HG03442 (cell line): ENCODE data around the gene KCNK5.

Source experiments
- ATAC-seq: cut with Tn5 transposase; IDR thresholded peaks from one replicate; pipeline ENCODE4 v1.9.1; 2021; ENCODE audit warnings: mild to moderate bottlenecking, moderate library complexity; ENCODE audit not compliant: unreplicated experiment

The KCNK5 gene

GRCh38 chr6:39228992-39229767 is at the start of gene KCNK5:
KCNK5 (minus strand) TSS chr6:39229475; CDS start chr6:39229111, 364 bp downstream.
- ATAC-seq: peak; percentile 88

- no peak for ATAC-seq
Measured at GRCh38 chr6:39276379-39276995, 47.2 kb upstream of the KCNK5 start.

GRCh38 chr6:39274903-39275302 is 45.6 kb upstream of the KCNK5 start:
- ATAC-seq: no peak

- no peak for ATAC-seq
Measured at GRCh38 chr6:39274471-39274870, 45.2 kb upstream of the KCNK5 start.

- ATAC-seq: no peak
Measured at GRCh38 chr6:39273406-39273821, 44.1 kb upstream of the KCNK5 start.

GRCh38 chr6:39269961-39270360 is 40.7 kb upstream of the KCNK5 start:
- no peak for ATAC-seq

- ATAC-seq: no peak
Measured at GRCh38 chr6:39268721-39269120, 39.4 kb upstream of the KCNK5 start.

GRCh38 chr6:39268171-39268570 is 38.9 kb upstream of the KCNK5 start:
- ATAC-seq: no peak

GRCh38 chr6:39266782-39267355 is 37.6 kb upstream of the KCNK5 start:
- no peak for ATAC-seq

- no peak for ATAC-seq
Measured at GRCh38 chr6:39266375-39266774, 37.1 kb upstream of the KCNK5 start.

GRCh38 chr6:39263303-39264037 is 34.2 kb upstream of the KCNK5 start:
- ATAC-seq: no peak

- ATAC-seq: no peak
Measured at GRCh38 chr6:39261751-39262150, 32.5 kb upstream of the KCNK5 start.

- ATAC-seq: no peak
Measured at GRCh38 chr6:39260953-39261352, 31.7 kb upstream of the KCNK5 start.

- no peak for ATAC-seq
Measured at GRCh38 chr6:39260456-39260855, 31.2 kb upstream of the KCNK5 start.

- ATAC-seq: no peak
Measured at GRCh38 chr6:39256294-39256940, 27.1 kb upstream of the KCNK5 start.

GRCh38 chr6:39254999-39255535 is 25.8 kb upstream of the KCNK5 start:
- no peak for ATAC-seq

- ATAC-seq: no peak
Measured at GRCh38 chr6:39251406-39251805, 22.1 kb upstream of the KCNK5 start.

GRCh38 chr6:39250507-39250906 is 21.2 kb upstream of the KCNK5 start:
- no peak for ATAC-seq

GRCh38 chr6:39249278-39249677 is 20.0 kb upstream of the KCNK5 start:
- ATAC-seq: no peak

GRCh38 chr6:39247667-39248194 is 18.5 kb upstream of the KCNK5 start:
- no peak for ATAC-seq
